ENCODE results near the gene GABRA5. TPM values are rescaled to one million over a fixed set of nuclear protein-coding genes. Genes with fewer than 3 reads are reported as not detected.
A peak's percentile ranks its signal among the peaks of the same experiment; 100 is the strongest.

Gene GABRA5
- total RNA-seq, 1 experiment from 2014 or later = 23.3 TPM

- H3K4me1 Mint-ChIP-seq = no peaks in the 10 kb centered on the region
- no peak overlapping the region for H3K4me3 Mint-ChIP-seq
- CTCF ChIA-PET = interaction anchor here (0.5 kb wide), 1 partner anchor 21 kb away, joined by 4 read pairs; no protein-coding TSS in a partner anchor
- peaks cover 3% of the 10 kb centered on the region; the same call in 1 of the 2 replicates for H3K27me3 Mint-ChIP-seq (ENCODE audit: low read depth)
- POLR2A ChIA-PET = no interaction called here
- no peak for TF ChIP-seq NR2C2 (CRISPR knock-in tag; IDR thresholded peaks at IDR 0.05)
- H3K9me3 Mint-ChIP-seq = peaks cover 35% of the 10 kb centered on the region
- ATAC-seq (no peak), DNase-seq (ENCODE audit: low spot score) (no peak)
- peaks cover 18% of the 10 kb centered on the region for H3K36me3 Mint-ChIP-seq
- no peak overlapping the region for H3K27ac Mint-ChIP-seq
These were observed 34.9 kb upstream of the GABRA5 start for GRCh38 chr15:26831951-26832350.

- DNase-seq (ENCODE audit: low spot score) (peak; percentile 81), ATAC-seq (peak; percentile 88)
- H3K4me1 Mint-ChIP-seq = peaks cover 32% of the 10 kb centered on the region
- H3K9me3 Mint-ChIP-seq = peaks cover 30% of the 10 kb centered on the region
- H3K4me3 Mint-ChIP-seq = peak overlapping the region; percentile 63
- H3K27ac Mint-ChIP-seq = no peak overlapping the region
- peaks cover 21% of the 10 kb centered on the region for H3K36me3 Mint-ChIP-seq
- ChIA-PET POLR2A (no interaction called here), CTCF (interaction anchor here (0.5 to 3.4 kb wide), 52 partner anchors 9 to 1442 kb away, joined by 3 to 61 read pairs (median 5); partner anchors contain the start of gene GABRA5)
- H3K27me3 Mint-ChIP-seq (ENCODE audit: low read depth) = no peaks in the 10 kb centered on the region; the same call in 1 of the 2 replicates
- TF ChIP-seq CTCF (IDR thresholded peaks at IDR 0.05) (peak; percentile 92), ETV6 (CRISPR knock-in tag; IDR thresholded peaks at IDR 0.05) (0 out of 2 replicates have a peak, but pooled peaks have one; percentile 27), USF2 (CRISPR knock-in tag; IDR thresholded peaks at IDR 0.05) (no peak), E2F1 (CRISPR knock-in tag; IDR thresholded peaks at IDR 0.05) (0 out of 2 replicates have a peak, but pooled peaks have one; percentile 31), ZNF425 (CRISPR knock-in tag; conservative IDR thresholded peaks at IDR 0.05) (no peak), AR (CRISPR knock-in tag; IDR thresholded peaks at IDR 0.05) (no peak), ZNF416 (CRISPR knock-in tag; IDR thresholded peaks at IDR 0.05) (no peak), ATF3 (CRISPR knock-in tag; conservative IDR thresholded peaks at IDR 0.05) (no peak), SMAD4 (CRISPR knock-in tag; IDR thresholded peaks at IDR 0.05) (no peak), ZNF232 (CRISPR knock-in tag; IDR thresholded peaks at IDR 0.05) (no peak), ZNF121 (CRISPR knock-in tag; IDR thresholded peaks at IDR 0.05) (no peak), ZNF138 (CRISPR knock-in tag; conservative IDR thresholded peaks at IDR 0.05) (no peak), IRF1 (CRISPR knock-in tag; IDR thresholded peaks at IDR 0.05) (no peak), OVOL2 (CRISPR knock-in tag; IDR thresholded peaks at IDR 0.05; ENCODE audit: borderline replicate concordance) (no peak), E2F4 (CRISPR knock-in tag; IDR thresholded peaks at IDR 0.05; ENCODE audit: borderline replicate concordance, low read depth) (no peak), MAX (CRISPR knock-in tag; IDR thresholded peaks at IDR 0.05) (no peak), ZNF317 (CRISPR knock-in tag; IDR thresholded peaks at IDR 0.05; ENCODE audit: borderline replicate concordance, low read depth) (no peak), RORB (CRISPR knock-in tag; IDR thresholded peaks at IDR 0.05) (no peak)
These were observed 28.0 kb upstream of the GABRA5 start for GRCh38 chr15:26838742-26839460.

Data from WTC11 (cell line).